VCaP (cell line): Measurements from ENCODE around the gene IL20RA.

Source experiments
- H3K27ac ChIP-seq: fragments of 450-650 bp; 2 replicates; pipeline ENCODE4 v1.5.1; 2017
- CTCF ChIP-seq: fragments of 450-650 bp; conservative IDR thresholded peaks from 2 replicates; pipeline ENCODE4 v1.5.1; 2017; ENCODE audit warnings: mild to moderate bottlenecking, moderate library complexity

The IL20RA gene

GRCh38 chr6:137058037-137058436 is 13.3 kb upstream of the IL20RA start:
- no peak for TF ChIP-seq CTCF

GRCh38 chr6:137056121-137056880 is 11.5 kb upstream of the IL20RA start:
- TF ChIP-seq CTCF = no peak
- no peak overlapping the region for H3K27ac ChIP-seq

More at GRCh38 chr6:137058037-137058436, 13.3 kb upstream of the IL20RA start:
- no peak overlapping the region for H3K27ac ChIP-seq

- TF ChIP-seq CTCF = no peak
- no peak overlapping the region for H3K27ac ChIP-seq
Observed at GRCh38 chr6:137051790-137052472, 7.2 kb upstream of the IL20RA start.

- TF ChIP-seq CTCF = no peak
- no peak overlapping the region for H3K27ac ChIP-seq
Observed at GRCh38 chr6:137049095-137049494, 4.3 kb upstream of the IL20RA start.

GRCh38 chr6:137046871-137047412 is 2.2 kb upstream of the IL20RA start:
- peak overlapping the region; percentile 90 for H3K27ac ChIP-seq
- no peak for TF ChIP-seq CTCF

GRCh38 chr6:137045222-137045789 is 541 bp upstream of the IL20RA start:
- peak overlapping the region; percentile 90 for H3K27ac ChIP-seq

More at GRCh38 chr6:137045222-137045789, 541 bp upstream of the IL20RA start:
- TF ChIP-seq CTCF = no peak
